ENCODE results near the gene CSAD.

CSAD gene

GRCh38 chr12:53180220-53180930, at the start of gene CSAD, which contains the start of gene ZNF740:
Gene CSAD, minus strand, starts transcription at chr12:53180925. Its CDS starts 7,455 bp downstream, at chr12:53173470.
Gene ZNF740, plus strand, starts transcription at chr12:53180722. Its CDS starts 1,262 bp downstream, at chr12:53181984.
- peak within 1 kb of the TSS; percentile 60 to 87 (median 74) for H3K4me3 ChIP-seq
- H3K27ac ChIP-seq: peak within 1 kb of the TSS; percentile 79 to 98 (median 93)

- peak overlapping the region in 6 of 7 experiments; percentile 17 to 87 (median 66) for H3K4me3 ChIP-seq
- H3K27ac ChIP-seq: peak overlapping the region; percentile 42 to 98 (median 91)
Observed at GRCh38 chr12:53230108-53230845, 49.6 kb upstream of the CSAD start.

GRCh38 chr12:53229454-53229853, 48.7 kb upstream of the CSAD start:
- Histone ChIP-seq H3K4me3 (peak overlapping the region in 3 of 7 experiments; percentile 50 to 75 (median 69)), H3K27ac (peak overlapping the region in 19 of 21 experiments; percentile 12 to 98 (median 91))

- H3K27ac ChIP-seq: peak overlapping the region in 17 of 21 experiments; percentile 3 to 99 (median 85)
- no peak overlapping the region for H3K4me3 ChIP-seq
Observed at GRCh38 chr12:53227836-53228235, 47.1 kb upstream of the CSAD start.

GRCh38 chr12:53227341-53227740, 46.6 kb upstream of the CSAD start:
- H3K27ac ChIP-seq: peak overlapping the region in 17 of 21 experiments; percentile 2 to 99 (median 68)
- H3K4me3 ChIP-seq: no peak overlapping the region

GRCh38 chr12:53226815-53227214, 46.1 kb upstream of the CSAD start:
- no peak overlapping the region for H3K4me3 ChIP-seq
- H3K27ac ChIP-seq: peak overlapping the region in 13 of 21 experiments; percentile 8 to 99 (median 90)

GRCh38 chr12:53225635-53226424, 45.1 kb upstream of the CSAD start:
- no peak overlapping the region for H3K4me3 ChIP-seq
- H3K27ac ChIP-seq: peak overlapping the region in 19 of 21 experiments; percentile 43 to 99 (median 94)

GRCh38 chr12:53224897-53225634, 44.3 kb upstream of the CSAD start:
- no peak overlapping the region for H3K4me3 ChIP-seq
- H3K27ac ChIP-seq: peak overlapping the region in 20 of 21 experiments; percentile 18 to 99 (median 94)

GRCh38 chr12:53224061-53224896, 43.6 kb upstream of the CSAD start:
- H3K27ac ChIP-seq: peak overlapping the region in 20 of 21 experiments; percentile 62 to 99 (median 94)

GRCh38 chr12:53223389-53224060, 42.8 kb upstream of the CSAD start:
- Histone ChIP-seq H3K27ac (peak overlapping the region in 20 of 21 experiments; percentile 62 to 99 (median 94)), H3K4me3 (peak overlapping the region in 1 of 7 experiments; percentile 20)

More at GRCh38 chr12:53224061-53224896, 43.6 kb upstream of the CSAD start:
- no peak overlapping the region for H3K4me3 ChIP-seq

- Histone ChIP-seq H3K27ac (peak overlapping the region in 20 of 21 experiments; percentile 70 to 99 (median 94)), H3K4me3 (no peak overlapping the region)
Observed at GRCh38 chr12:53222806-53223261, 42.1 kb upstream of the CSAD start.

GRCh38 chr12:53222170-53222721, 41.5 kb upstream of the CSAD start:
- Histone ChIP-seq H3K4me3 (peak overlapping the region; percentile 63 to 87 (median 69)), H3K27ac (peak overlapping the region; percentile 80 to 99 (median 94))

- peak overlapping the region; percentile 80 to 99 (median 94) for H3K27ac ChIP-seq
Observed at GRCh38 chr12:53221203-53222080, 40.7 kb upstream of the CSAD start.

GRCh38 chr12:53220694-53221202, 40.0 kb upstream of the CSAD start:
- H3K4me3 ChIP-seq: peak overlapping the region; percentile 63 to 87 (median 69)
- H3K27ac ChIP-seq: peak overlapping the region; percentile 80 to 99 (median 94)

More at GRCh38 chr12:53221203-53222080, 40.7 kb upstream of the CSAD start:
- H3K4me3 ChIP-seq: peak overlapping the region; percentile 63 to 87 (median 69)

- peak overlapping the region; percentile 13 to 99 (median 94) for H3K27ac ChIP-seq
Observed at GRCh38 chr12:53219956-53220693, 39.4 kb upstream of the CSAD start.

More at GRCh38 chr12:53219956-53220693, 39.4 kb upstream of the CSAD start:
- H3K4me3 ChIP-seq: peak overlapping the region; percentile 63 to 87 (median 69)

Measured in skin epidermis (tissue), 12 donors.